Fibroblast of lung (primary cell): Measurements from ENCODE around the gene HHIPL1. TPM values are rescaled to one million over a fixed set of nuclear protein-coding genes. Genes with fewer than 3 reads are reported as not detected.

Experiments
- DNase-seq, 2 donors: peaks; one replicate each; pipeline versions ENCODE4 v3.0.0 to v3.0.0-alpha.2; 2010; ENCODE audit warnings: low read depth in 2 of 2
- H2AFZ ChIP-seq: 2 replicates; pipeline ENCODE4 v1.5.1; 2012; ENCODE audit warnings: low read length, control low read depth, inconsistent platforms
- H3K27ac ChIP-seq: 2 replicates; pipeline ENCODE4 v1.5.1; 2011; ENCODE audit warnings: low read length, control low read depth; ENCODE audit not compliant: insufficient read depth
- H3K27me3 ChIP-seq: 2 replicates; pipeline ENCODE4 v1.5.1; 2011; ENCODE audit warnings: mild to moderate bottlenecking, low read length; ENCODE audit not compliant: control insufficient read depth, insufficient read depth
- H3K36me3 ChIP-seq: 2 replicates; pipeline ENCODE4 v1.5.1; 2011; ENCODE audit warnings: low read length; ENCODE audit not compliant: control insufficient read depth, insufficient read depth
- H3K4me1 ChIP-seq: 2 replicates; pipeline ENCODE4 v1.5.1; 2011; ENCODE audit warnings: low read length; ENCODE audit not compliant: control insufficient read depth, insufficient read depth; ENCODE audit errors: extremely low read depth
- H3K4me2 ChIP-seq: 2 replicates; pipeline ENCODE4 v1.5.1; 2011; ENCODE audit warnings: low read length, control low read depth; ENCODE audit not compliant: insufficient read depth; ENCODE audit errors: extremely low read depth
- H3K4me3 ChIP-seq, 4 experiments: fragments of 200-600 bp in 1 of 4; sonication (generic) in 1 of 4; replicated peaks in 1 of 4; 2 replicates each; pipeline ENCODE4 v1.5.1; 2011 to 2016; ENCODE audit warnings: low read length in 4 of 4, low read depth in 3 of 4, mild to moderate bottlenecking in 3 of 4, control low read depth in 2 of 4, inconsistent platforms in 1 of 4, mixed read lengths in 1 of 4; ENCODE audit not compliant: insufficient read depth in 1 of 4; ENCODE audit errors: control extremely low read depth in 1 of 4
- H3K79me2 ChIP-seq: 2 replicates; pipeline ENCODE4 v1.5.1; 2012; ENCODE audit warnings: mild to moderate bottlenecking, low read length, inconsistent platforms; ENCODE audit not compliant: control insufficient read depth, insufficient read depth
- H3K9ac ChIP-seq: 2 replicates; pipeline ENCODE4 v1.5.1; 2011; ENCODE audit warnings: mild to moderate bottlenecking, low read length, control low read depth; ENCODE audit not compliant: insufficient read depth
- H3K9me3 ChIP-seq: 2 replicates; pipeline ENCODE4 v1.5.1; 2012; ENCODE audit warnings: low read depth, low read length; ENCODE audit not compliant: control insufficient read depth, insufficient read depth
- H4K20me1 ChIP-seq: 2 replicates; pipeline ENCODE4 v1.5.1; 2011; ENCODE audit warnings: low read length; ENCODE audit not compliant: control insufficient read depth, insufficient read depth; ENCODE audit errors: extremely low read depth
- EZH2 ChIP-seq: IDR thresholded peaks from 2 replicates; pipeline ENCODE4 v1.5.1; 2012; ENCODE audit warnings: low read length, control low read depth, mild to moderate bottlenecking; ENCODE audit errors: missing control alignments
- polyA minus RNA-seq: library from RNA; depleted of rRNA, polyadenylated mRNA; stranded (reverse); fragments of >200 nt; gene quantifications from 2 replicates; pipeline ENCODE4 v1.2.3, GENCODE V29; 2011; ENCODE audit warnings: low replicate concordance
- polyA plus RNA-seq, 2 donors: library from polyadenylated mRNA; depleted of rRNA in 1 of 2; stranded (reverse) in 1 of 2; unstranded in 1 of 2; fragments of >200 nt; gene quantifications; 2 replicates each; pipeline ENCODE4 v1.2.1, GENCODE V29; 2011 to 2012; ENCODE audit warnings: missing spikeins in 1 of 2
- total RNA-seq: library from RNA; depleted of rRNA; stranded (reverse); fragments of >200 nt; gene quantifications from 2 replicates; pipeline ENCODE4 v1.2.1, GENCODE V29; 2014
- TF ChIP-seq, protein P1 (sequence below), 2 donors: IDR thresholded peaks in 1 of 2; conservative IDR thresholded peaks in 1 of 2; 1 replicate in 1 of 2; 2 replicates in 1 of 2; pipeline ENCODE4 v1.5.1; 2011 to 2012; ENCODE audit warnings: low read length in 2 of 2, control low read depth in 1 of 2, inconsistent platforms in 1 of 2, low read depth in 1 of 2, mild to moderate bottlenecking in 1 of 2

Gene HHIPL1
- 7.7 and 9.9 TPM in 2 replicates for total RNA-seq
- 1.5 and 1.6 TPM in 2 replicates for polyA plus RNA-seq
- 2.6 and 2.9 TPM in 2 replicates for polyA plus RNA-seq (2012)
- polyA minus RNA-seq, result 2.4 and 2.7 TPM in 2 replicates

DNA sequence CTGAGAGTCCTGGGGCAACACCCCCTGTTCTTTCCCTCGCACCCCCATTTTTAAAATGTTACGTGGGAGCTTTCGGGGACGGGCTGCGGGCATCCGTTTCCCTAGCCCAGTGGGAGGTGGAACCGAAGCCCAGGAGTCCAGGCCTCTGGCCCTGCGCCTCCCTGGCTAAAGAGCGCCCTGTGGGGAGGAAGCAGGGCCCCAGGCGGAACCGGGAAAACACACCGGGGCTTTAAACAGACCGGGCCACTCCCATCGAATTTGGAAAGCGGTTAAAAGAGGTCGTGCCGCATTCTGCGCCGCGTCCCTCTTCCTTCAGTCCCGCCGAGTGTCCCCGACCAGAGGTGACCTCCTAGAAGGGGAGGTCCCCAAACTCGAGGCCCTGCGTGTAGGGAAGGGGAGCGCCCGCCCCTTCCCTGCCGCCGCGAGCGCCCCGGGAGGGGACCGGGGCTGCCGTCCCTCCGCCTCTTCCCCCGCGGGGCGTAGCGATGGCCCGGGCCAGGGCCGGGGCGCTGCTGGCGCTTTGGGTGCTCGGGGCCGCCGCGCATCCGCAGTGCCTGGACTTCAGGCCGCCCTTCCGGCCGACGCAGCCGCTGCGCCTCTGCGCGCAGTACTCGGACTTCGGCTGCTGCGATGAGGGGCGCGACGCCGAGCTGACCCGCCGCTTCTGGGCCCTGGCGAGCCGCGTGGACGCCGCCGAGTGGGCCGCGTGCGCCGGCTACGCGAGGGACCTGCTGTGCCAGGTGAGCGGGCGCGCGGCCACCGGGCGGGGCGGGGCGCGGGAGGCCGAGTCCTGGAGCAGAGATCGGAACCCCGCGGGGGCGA is at the start of gene HHIPL1:
Gene HHIPL1, plus strand, starts transcription at position 407 of the 822 bp plus-strand sequence. Its CDS starts 79 bp downstream, at position 486.
- H2AFZ ChIP-seq, result peak within 1 kb of the TSS; percentile 75
- DNase-seq, result peak; percentile 33 to 64
- H3K4me2 ChIP-seq, result peak within 1 kb of the TSS; percentile 54
- H4K20me1 ChIP-seq, result no peaks in the 10 kb centered on the region
- TF ChIP-seq, protein P1, sequence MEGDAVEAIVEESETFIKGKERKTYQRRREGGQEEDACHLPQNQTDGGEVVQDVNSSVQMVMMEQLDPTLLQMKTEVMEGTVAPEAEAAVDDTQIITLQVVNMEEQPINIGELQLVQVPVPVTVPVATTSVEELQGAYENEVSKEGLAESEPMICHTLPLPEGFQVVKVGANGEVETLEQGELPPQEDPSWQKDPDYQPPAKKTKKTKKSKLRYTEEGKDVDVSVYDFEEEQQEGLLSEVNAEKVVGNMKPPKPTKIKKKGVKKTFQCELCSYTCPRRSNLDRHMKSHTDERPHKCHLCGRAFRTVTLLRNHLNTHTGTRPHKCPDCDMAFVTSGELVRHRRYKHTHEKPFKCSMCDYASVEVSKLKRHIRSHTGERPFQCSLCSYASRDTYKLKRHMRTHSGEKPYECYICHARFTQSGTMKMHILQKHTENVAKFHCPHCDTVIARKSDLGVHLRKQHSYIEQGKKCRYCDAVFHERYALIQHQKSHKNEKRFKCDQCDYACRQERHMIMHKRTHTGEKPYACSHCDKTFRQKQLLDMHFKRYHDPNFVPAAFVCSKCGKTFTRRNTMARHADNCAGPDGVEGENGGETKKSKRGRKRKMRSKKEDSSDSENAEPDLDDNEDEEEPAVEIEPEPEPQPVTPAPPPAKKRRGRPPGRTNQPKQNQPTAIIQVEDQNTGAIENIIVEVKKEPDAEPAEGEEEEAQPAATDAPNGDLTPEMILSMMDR (conservative IDR thresholded peaks at IDR 0.05 in 1 of 2, IDR thresholded peaks at IDR 0.05 in 1 of 2; ENCODE audit: low read depth in 1 of 2, low read length in 2 of 2), result no peak
- no peak for TF ChIP-seq EZH2
- no peaks in the 10 kb centered on the region for H3K36me3 ChIP-seq
- H3K4me1 ChIP-seq, result no peaks in the 10 kb centered on the region
- H3K4me3 ChIP-seq, result peak within 1 kb of the TSS; percentile 11 to 45 (median 24)
- no peaks in the 10 kb centered on the region for H3K79me2 ChIP-seq
- no peaks in the 10 kb centered on the region for H3K27me3 ChIP-seq
- no peaks in the 10 kb centered on the region for H3K9me3 ChIP-seq
- H3K9ac ChIP-seq, result peak within 1 kb of the TSS; percentile 51
- H3K27ac ChIP-seq, result no peak within 1 kb of the TSS

DNA sequence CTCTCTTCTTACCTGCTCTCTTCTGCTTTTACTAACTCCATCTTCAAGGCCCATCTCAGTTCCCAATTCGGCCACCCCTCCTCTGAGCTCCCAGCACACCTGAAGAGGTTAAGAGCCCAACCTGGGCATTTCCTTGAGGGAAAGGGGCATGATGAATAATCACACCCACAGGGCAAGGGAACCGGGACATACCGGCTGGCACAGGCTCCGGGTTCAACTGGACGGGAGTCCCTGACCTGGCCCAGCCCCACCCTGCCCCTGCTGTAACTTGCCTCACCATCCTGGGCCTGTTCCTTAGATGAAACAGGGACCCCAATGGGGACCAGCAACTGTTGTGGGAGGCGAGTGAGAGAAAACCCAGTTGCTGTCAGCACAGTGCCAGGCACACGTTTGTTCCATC is 49.4 kb upstream of the HHIPL1 start:
- DNase-seq, result no peak
- no peaks in the 10 kb centered on the region for H4K20me1 ChIP-seq
- H3K9me3 ChIP-seq, result no peaks in the 10 kb centered on the region
- no peak overlapping the region for H2AFZ ChIP-seq
- peaks cover 6% of the 10 kb centered on the region for H3K4me1 ChIP-seq
- no peak overlapping the region for H3K4me3 ChIP-seq
- H3K4me2 ChIP-seq, result no peak overlapping the region
- H3K27ac ChIP-seq, result no peak overlapping the region
- H3K27me3 ChIP-seq, result no peaks in the 10 kb centered on the region
- no peak for TF ChIP-seq EZH2
- TF ChIP-seq, protein P1 (conservative IDR thresholded peaks at IDR 0.05 in 1 of 2, IDR thresholded peaks at IDR 0.05 in 1 of 2; ENCODE audit: low read depth in 1 of 2, low read length in 2 of 2), result no peak
- H3K79me2 ChIP-seq, result peaks cover 28% of the 10 kb centered on the region
- no peaks in the 10 kb centered on the region for H3K36me3 ChIP-seq
- no peak overlapping the region for H3K9ac ChIP-seq

DNA sequence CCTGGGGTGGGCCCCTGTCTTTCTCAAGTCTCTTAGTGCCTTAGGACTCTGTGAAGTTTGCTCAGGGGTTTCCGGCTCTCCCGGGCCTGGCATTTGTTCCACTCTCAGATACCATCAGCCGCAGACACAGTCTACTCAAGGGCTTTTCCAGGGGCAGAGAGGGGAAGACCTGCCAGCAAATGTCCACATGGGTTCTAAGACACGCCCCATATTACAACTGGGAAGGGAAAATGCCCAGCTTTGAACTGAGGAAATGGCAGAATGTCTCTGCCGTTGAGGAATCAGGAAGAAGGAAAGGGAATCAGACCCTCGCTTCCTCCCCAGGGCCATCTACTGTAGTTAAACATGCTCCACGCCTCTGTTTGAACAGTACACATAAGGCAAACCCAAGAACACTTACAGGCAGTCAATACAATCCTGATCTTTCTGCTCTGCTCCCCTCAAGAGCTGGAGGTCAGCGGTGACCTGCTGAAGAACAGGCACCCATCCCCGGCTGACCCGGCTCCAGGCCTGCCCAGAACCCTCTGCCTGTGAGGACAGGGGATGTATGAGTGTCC is 48.8 kb upstream of the HHIPL1 start:
- H3K4me2 ChIP-seq, result no peak overlapping the region
- DNase-seq, result no peak
- H3K36me3 ChIP-seq, result no peaks in the 10 kb centered on the region
- H3K9ac ChIP-seq, result no peak overlapping the region
- H3K27ac ChIP-seq, result no peak overlapping the region
- H4K20me1 ChIP-seq, result no peaks in the 10 kb centered on the region
- TF ChIP-seq, protein P1 (conservative IDR thresholded peaks at IDR 0.05 in 1 of 2, IDR thresholded peaks at IDR 0.05 in 1 of 2; ENCODE audit: low read depth in 1 of 2, low read length in 2 of 2), result no peak
- TF ChIP-seq EZH2, result no peak
- H2AFZ ChIP-seq, result no peak overlapping the region
- peaks cover 34% of the 10 kb centered on the region for H3K79me2 ChIP-seq
- H3K27me3 ChIP-seq, result no peaks in the 10 kb centered on the region
- no peaks in the 10 kb centered on the region for H3K4me1 ChIP-seq
- H3K9me3 ChIP-seq, result no peaks in the 10 kb centered on the region
- H3K4me3 ChIP-seq, result no peak overlapping the region
